IMR-90 (cell line): ENCODE measurements around the gene APPBP2. TPM values are rescaled to one million over a fixed set of nuclear protein-coding genes. Genes with fewer than 3 reads are reported as not detected.

ENCODE experiments used
- ATAC-seq: fragments of 200-7000 bp; cut with Tn5 transposase; 2 replicates; pipeline ENCODE4 v1.9.1; 2020; ENCODE audit warnings: low read depth, mild to moderate bottlenecking, moderate library complexity
- BruUV-seq: library from RNA; stranded (reverse); fragments of 400-500 nt; replicated peaks from 2 replicates; lab custom pipeline; 2021; lab: Mats Ljungman, UMichigan
- CTCF ChIA-PET: fragments of 300-600 bp; formaldehyde crosslinking; extraction: SDS; loops from one replicate; lab custom pipeline; 2021; ENCODE audit warnings: antibody characterized with exemption; lab: Yijun Ruan, JAX
- POLR2A ChIA-PET: fragments of 300-600 bp; sonication (Branson Sonifier 250); formaldehyde crosslinking; loops from one replicate; lab custom pipeline; 2022; ENCODE audit warnings: antibody characterized with exemption; ENCODE audit not compliant: unreplicated experiment; lab: Charles Lee
- DNase-seq: peaks from one replicate; pipeline ENCODE4 v3.0.0; 2013
- H2AFZ ChIP-seq: replicated peaks from 2 replicates; pipeline ENCODE3; 2013; ENCODE audit warnings: low read length, mild to moderate bottlenecking; ENCODE audit not compliant: poor library complexity
- H2AK5ac ChIP-seq: 2 replicates; pipeline ENCODE4 v1.6.1; 2013; ENCODE audit warnings: low read depth, low read length, inconsistent platforms
- H2AK9ac ChIP-seq: replicated peaks from 2 replicates; pipeline ENCODE3; 2013; ENCODE audit warnings: mild to moderate bottlenecking, low read depth, low read length, moderate library complexity; ENCODE audit not compliant: poor library complexity
- H2BK120ac ChIP-seq: 2 replicates; pipeline ENCODE4 v1.6.1; 2013; ENCODE audit warnings: low read depth, low read length, inconsistent platforms
- H2BK15ac ChIP-seq: 3 replicates; pipeline ENCODE4 v1.6.1; 2013; ENCODE audit warnings: low read depth, low read length, inconsistent platforms
- H2BK20ac ChIP-seq: 2 replicates; pipeline ENCODE4 v1.6.1; 2013; ENCODE audit warnings: low read depth, mild to moderate bottlenecking, inconsistent platforms, low read length, moderate library complexity
- H2BK5ac ChIP-seq: 2 replicates; pipeline ENCODE4 v1.6.1; 2013; ENCODE audit warnings: mild to moderate bottlenecking, low read depth, low read length, inconsistent platforms; ENCODE audit not compliant: poor library complexity, severe bottlenecking
- H3K14ac ChIP-seq: replicated peaks from 2 replicates; pipeline ENCODE4 v1.6.1; 2013; ENCODE audit warnings: low read depth, low read length, inconsistent platforms
- H3K18ac ChIP-seq: 2 replicates; pipeline ENCODE4 v1.6.1; 2013; ENCODE audit warnings: low read depth, low read length, control low read depth
- H3K23ac ChIP-seq: 2 replicates; pipeline ENCODE4 v1.6.1; 2013; ENCODE audit warnings: low read depth, low read length, inconsistent platforms
- H3K27ac ChIP-seq: 2 replicates; pipeline ENCODE4 v1.5.1; 2013; ENCODE audit warnings: mild to moderate bottlenecking, control low read depth, low read length; ENCODE audit not compliant: insufficient read depth
- H3K27me3 ChIP-seq: 2 replicates; pipeline ENCODE4 v1.6.1; 2013; ENCODE audit warnings: low read length; ENCODE audit not compliant: control insufficient read depth, insufficient read depth
- H3K36me3 ChIP-seq: 2 replicates; pipeline ENCODE4 v1.6.1; 2013; ENCODE audit warnings: low read length, mixed read lengths; ENCODE audit not compliant: control insufficient read depth, insufficient read depth
- H3K4ac ChIP-seq: 2 replicates; pipeline ENCODE4 v1.6.1; 2013; ENCODE audit warnings: low read depth, low read length, inconsistent platforms
- H3K4me1 ChIP-seq: 2 replicates; pipeline ENCODE4 v1.6.1; 2013; ENCODE audit warnings: low read length, mixed read lengths; ENCODE audit not compliant: control insufficient read depth, insufficient read depth
- H3K4me2 ChIP-seq: 2 replicates; pipeline ENCODE4 v1.6.1; 2013; ENCODE audit warnings: low read depth, mild to moderate bottlenecking, control low read depth, low read length, moderate library complexity
- H3K4me3 ChIP-seq: 2 replicates; pipeline ENCODE4 v1.5.1; 2013; ENCODE audit warnings: low read depth, mild to moderate bottlenecking, control low read depth, low read length, moderate library complexity; ENCODE audit not compliant: insufficient read depth
- H3K56ac ChIP-seq: 2 replicates; pipeline ENCODE4 v1.6.1; 2013; ENCODE audit warnings: low read length, inconsistent platforms; ENCODE audit not compliant: insufficient read depth; ENCODE audit errors: extremely low read depth
- H3K79me1 ChIP-seq, 2 experiments: 2 replicates each; pipeline ENCODE4 v1.6.1; 2013; ENCODE audit warnings: low read length in 2 of 2, inconsistent platforms in 1 of 2, low read depth in 1 of 2
- H3K9ac ChIP-seq: 2 replicates; pipeline ENCODE4 v1.6.1; 2013; ENCODE audit warnings: low read depth, low read length, control low read depth
- H3K9me1 ChIP-seq: 2 replicates; pipeline ENCODE4 v1.6.1; 2013; ENCODE audit warnings: low read length, inconsistent platforms; ENCODE audit not compliant: insufficient read depth
- H3K9me3 ChIP-seq: 2 replicates; pipeline ENCODE4 v1.6.1; 2013; ENCODE audit warnings: low read length; ENCODE audit not compliant: control insufficient read depth, insufficient read depth
- H4K20me1 ChIP-seq: 2 replicates; pipeline ENCODE4 v1.6.1; 2013; ENCODE audit warnings: low read length, inconsistent platforms; ENCODE audit not compliant: insufficient read depth
- H4K5ac ChIP-seq: 2 replicates; pipeline ENCODE4 v1.6.1; 2013; ENCODE audit warnings: mild to moderate bottlenecking, low read depth, low read length, control low read depth
- H4K8ac ChIP-seq, 2 experiments: 2 replicates each; pipeline ENCODE4 v1.6.1; 2013; ENCODE audit warnings: low read depth in 2 of 2, low read length in 2 of 2, control low read depth in 1 of 2, inconsistent platforms in 1 of 2
- H4K91ac ChIP-seq: 2 replicates; pipeline ENCODE4 v1.6.1; 2013; ENCODE audit warnings: low read depth, low read length, inconsistent platforms; ENCODE audit not compliant: insufficient read depth
- BHLHE40 ChIP-seq: fragments of 150-350 bp; IDR thresholded peaks from 2 replicates; pipeline ENCODE4 v1.6.1; 2016; ENCODE audit warnings: mild to moderate bottlenecking, low read depth, low read length
- CEBPB ChIP-seq: IDR thresholded peaks from 2 replicates; pipeline ENCODE4 v1.6.1; 2012; ENCODE audit warnings: low read depth, low read length, improper control_type of control experiment
- CHD1 ChIP-seq: IDR thresholded peaks from 2 replicates; pipeline ENCODE4 v1.6.1; 2012; ENCODE audit warnings: low read depth, low read length, improper control_type of control experiment
- CTCF ChIP-seq: conservative IDR thresholded peaks from 2 replicates; pipeline ENCODE4 v1.5.1; 2012; ENCODE audit warnings: mild to moderate bottlenecking, low read depth, low read length, improper control_type of control experiment
- ELK1 ChIP-seq: fragments of 150-350 bp; IDR thresholded peaks from 2 replicates; pipeline ENCODE4 v1.6.1; 2016; ENCODE audit warnings: low read depth, mild to moderate bottlenecking, low read length, moderate library complexity, borderline replicate concordance
- FOS ChIP-seq: fragments of 150-350 bp; IDR thresholded peaks from 2 replicates; pipeline ENCODE4 v1.6.1; 2016; ENCODE audit warnings: low read depth, low read length
- MAFK ChIP-seq: IDR thresholded peaks from 2 replicates; pipeline ENCODE4 v1.6.1; 2012; ENCODE audit warnings: low read depth, low read length, improper control_type of control experiment
- MAZ ChIP-seq: IDR thresholded peaks from 2 replicates; pipeline ENCODE4 v1.6.1; 2012; ENCODE audit warnings: low read depth, mild to moderate bottlenecking, low read length, improper control_type of control experiment, moderate library complexity, borderline replicate concordance
- MXI1 ChIP-seq: IDR thresholded peaks from 2 replicates; pipeline ENCODE4 v1.6.1; 2012; ENCODE audit warnings: low read depth, mild to moderate bottlenecking, low read length, moderate library complexity, borderline replicate concordance
- NFE2L2 ChIP-seq: fragments of 150-350 bp; IDR thresholded peaks from 2 replicates; pipeline ENCODE4 v1.6.1; 2016; ENCODE audit warnings: low read depth, mild to moderate bottlenecking, low read length
- POLR2A ChIP-seq: IDR thresholded peaks from 2 replicates; pipeline ENCODE4 v1.6.1; 2012; ENCODE audit warnings: mild to moderate bottlenecking, low read depth, low read length
- RAD21 ChIP-seq: IDR thresholded peaks from 2 replicates; pipeline ENCODE4 v1.6.1; 2012; ENCODE audit warnings: low read length, improper control_type of control experiment
- RCOR1 ChIP-seq: IDR thresholded peaks from 2 replicates; pipeline ENCODE4 v1.6.1; 2012; ENCODE audit warnings: mild to moderate bottlenecking, low read length, improper control_type of control experiment; ENCODE audit not compliant: insufficient replicate concordance
- RFX5 ChIP-seq: IDR thresholded peaks from 2 replicates; pipeline ENCODE4 v1.8.0; 2012; ENCODE audit warnings: low read depth, mild to moderate bottlenecking, low read length, moderate library complexity
- SMC3 ChIP-seq: fragments of 150-350 bp; IDR thresholded peaks from 2 replicates; pipeline ENCODE4 v1.6.1; 2016; ENCODE audit warnings: low read depth, mild to moderate bottlenecking, antibody characterized with exemption, low read length, moderate library complexity
- WGBS, 2 experiments: methylation state at CpG; one replicate each; pipeline versions ENCODE4 v1.1.5 to v1.1.7; 2013; ENCODE audit warnings: missing lambda C conversion rate in 2 of 2; ENCODE audit not compliant: insufficient read length in 1 of 2; ENCODE audit errors: extremely low coverage in 2 of 2; 5-methylcytosine and 5-hydroxymethylcytosine counted together
- dilution Hi-C: fragments of 300-500 bp; cut with HindIII; formaldehyde crosslinking; loops from one replicate; pipeline ENCODE4 v1.14.3; 2018; ENCODE audit warnings: low sequenced_read_pairs; ENCODE audit not compliant: unreplicated experiment
- in situ Hi-C: fragments of 300-500 bp; cut with MboI; formaldehyde crosslinking; loops from 3 replicates; pipeline ENCODE4 v1.14.3; 2019; ENCODE audit warnings: low sequenced_read_pairs, inconsistent platforms, mixed read lengths
- intact Hi-C: fragments of 100-400 bp; cut with micrococcal nuclease; formaldehyde crosslinking; loops from 2 replicates; pipeline ENCODE4 v1.10.0; 2022
- polyA plus RNA-seq, 3 experiments: library from polyadenylated mRNA; depleted of rRNA; stranded (reverse); fragments of >200 nt; gene quantifications; 2 replicates each; pipeline ENCODE4 v1.2.3, GENCODE V29; 2012; ENCODE audit warnings: low replicate concordance in 1 of 3
- total RNA-seq: library from RNA; depleted of rRNA; stranded (reverse); fragments of >200 nt; gene quantifications from 2 replicates; pipeline ENCODE4 v1.2.3, GENCODE V29; 2012
- TF ChIP-seq, protein P1 (sequence below): fragments of 150-350 bp; IDR thresholded peaks from 2 replicates; pipeline ENCODE4 v1.6.1; 2017; ENCODE audit warnings: mild to moderate bottlenecking, antibody characterized with exemption, low read length, low read depth

The APPBP2 gene
- total and polyA plus RNA-seq, 2 of the 4 experiments (the other 2 are of a cell fraction), result 12.3 to 93.9 TPM

DNA sequence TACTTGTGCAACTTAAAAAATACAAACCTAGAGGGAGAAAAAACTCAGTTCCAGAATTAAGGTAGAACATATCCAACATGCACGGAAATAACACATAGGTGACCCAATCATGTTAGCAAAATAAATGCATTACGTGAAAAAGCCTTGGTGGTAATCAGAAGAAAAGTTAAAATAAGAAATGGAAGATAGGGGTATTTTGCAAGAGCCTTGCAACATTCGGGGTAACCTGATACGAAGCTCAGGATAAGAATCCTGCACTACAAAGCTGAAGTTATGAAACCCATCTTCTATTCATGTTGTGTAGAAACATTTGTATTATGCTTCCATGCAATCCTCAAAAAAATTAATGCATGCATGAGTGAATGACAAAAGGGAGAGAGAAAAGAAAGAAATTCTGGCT lies 70.7 kb downstream of the APPBP2 start:
- no peaks in the 10 kb centered on the region for H3K27me3 ChIP-seq
- no CpG with 5 or more reads among the region's 4 CpGs for WGBS, 2 experiments
- H4K91ac ChIP-seq, result no peak overlapping the region
- no peak overlapping the region for H3K4ac ChIP-seq
- peaks cover 9 to 11% of the 10 kb centered on the region in 2 experiments for H3K79me1 ChIP-seq
- H2AFZ ChIP-seq, result no peak overlapping the region
- H3K36me3 ChIP-seq, result peaks cover 39% of the 10 kb centered on the region
- H2BK20ac ChIP-seq, result no peak overlapping the region
- no peak overlapping the region for H2AK5ac ChIP-seq
- H4K20me1 ChIP-seq, result no peaks in the 10 kb centered on the region; the same call in 1 of the 2 replicates
- no peak overlapping the region for H3K18ac ChIP-seq
- H3K4me2 ChIP-seq, result no peak overlapping the region
- H3K9me1 ChIP-seq, result no peaks in the 10 kb centered on the region
- POLR2A ChIA-PET, result no interaction called here
- 0 out of 2 replicates have a peak, but pooled peaks cover 2% of the 10 kb centered on the region for H3K9me3 ChIP-seq
- no peak overlapping the region for H3K14ac ChIP-seq
- no peak overlapping the region for H2BK15ac ChIP-seq
- intact Hi-C loops, result no loop called here
- no peak overlapping the region for H3K23ac ChIP-seq
- dilution Hi-C loops, result no loop called here
- no peak overlapping the region for H4K8ac ChIP-seq
- CTCF ChIA-PET, result interaction anchor here (0.8 kb wide), 1 partner anchor 8 kb away, joined by 3 read pairs; no protein-coding TSS in a partner anchor
- BruUV-seq, result no TSS peak
- TF ChIP-seq RAD21, result no peak
- TF ChIP-seq ELK1, result no peak
- TF ChIP-seq RCOR1, result no peak
- no peak for TF ChIP-seq FOS
- TF ChIP-seq MAFK, result no peak
- no peak for TF ChIP-seq CHD1
- no peak for TF ChIP-seq POLR2A
- TF ChIP-seq MAZ, result no peak
- no peak for TF ChIP-seq CEBPB
- TF ChIP-seq MXI1, result no peak
- no peak for TF ChIP-seq NFE2L2
- no peak for TF ChIP-seq RFX5
- TF ChIP-seq BHLHE40, result no peak
- TF ChIP-seq, protein P1, sequence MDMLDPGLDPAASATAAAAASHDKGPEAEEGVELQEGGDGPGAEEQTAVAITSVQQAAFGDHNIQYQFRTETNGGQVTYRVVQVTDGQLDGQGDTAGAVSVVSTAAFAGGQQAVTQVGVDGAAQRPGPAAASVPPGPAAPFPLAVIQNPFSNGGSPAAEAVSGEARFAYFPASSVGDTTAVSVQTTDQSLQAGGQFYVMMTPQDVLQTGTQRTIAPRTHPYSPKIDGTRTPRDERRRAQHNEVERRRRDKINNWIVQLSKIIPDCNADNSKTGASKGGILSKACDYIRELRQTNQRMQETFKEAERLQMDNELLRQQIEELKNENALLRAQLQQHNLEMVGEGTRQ, result no peak
- no peak for TF ChIP-seq SMC3
- TF ChIP-seq CTCF, result no peak
- ATAC-seq (no peak), DNase-seq (peak; percentile 18)
- H3K9ac ChIP-seq, result no peak overlapping the region
- no peak overlapping the region for H3K4me3 ChIP-seq
- H3K56ac ChIP-seq, result no peak overlapping the region
- H2BK5ac ChIP-seq, result no peak overlapping the region
- in situ Hi-C loops, result no loop called here
- H3K27ac ChIP-seq, result no peak overlapping the region
- H2AK9ac ChIP-seq, result no peak overlapping the region
- no peaks in the 10 kb centered on the region for H3K4me1 ChIP-seq
- no peak overlapping the region for H4K5ac ChIP-seq
- no peak overlapping the region for H2BK120ac ChIP-seq
